Right lobe of liver (tissue), 6 donors: ENCODE results near the gene ULBP3. TPM values are rescaled to one million over a fixed set of nuclear protein-coding genes. Genes with fewer than 3 reads are reported as not detected.
A peak's percentile ranks its signal among the peaks of the same experiment; 100 is the strongest.

Source experiments
- ATAC-seq, 4 donors: fragments of 200-7000 bp; cut with Tn5 transposase; one replicate each; pipeline ENCODE4 v1.9.1; 2020; ENCODE audit warnings: mild to moderate bottlenecking in 4 of 4, moderate library complexity in 4 of 4
- DNase-seq, 3 donors: peaks; one replicate each; pipeline ENCODE4 v3.0.0-alpha.2; 2020
- H3K27ac ChIP-seq, 3 donors: fragments of 200-600 bp; one replicate each; pipeline ENCODE4 v1.8.0; 2022
- H3K27me3 ChIP-seq, 2 donors: fragments of 200-600 bp; one replicate each; pipeline ENCODE4 v1.8.0; 2022
- H3K36me3 ChIP-seq, 4 donors: fragments of 200-600 bp; sonication (generic) in 1 of 4; one replicate each; pipeline versions ENCODE4 v1.5.1 to v1.8.0; 2017 to 2022; ENCODE audit warnings: control low read depth in 1 of 4
- H3K4me1 ChIP-seq, 4 donors: fragments of 200-600 bp; sonication (generic) in 1 of 4; one replicate each; pipeline versions ENCODE4 v1.5.1 to v1.8.0; 2017 to 2022; ENCODE audit warnings: control low read depth in 1 of 4
- H3K4me3 ChIP-seq, 3 donors: fragments of 200-600 bp; one replicate each; pipeline ENCODE4 v1.8.0; 2022
- H3K9me3 ChIP-seq, 4 donors: fragments of 200-600 bp; sonication (generic) in 1 of 4; one replicate each; pipeline versions ENCODE4 v1.5.1 to v1.8.0; 2017 to 2022; ENCODE audit warnings: control low read depth in 1 of 4
- CTCF ChIP-seq, 4 donors: fragments of 200-600 bp in 3 of 4; fragments of 450-650 bp in 1 of 4; IDR thresholded peaks; one replicate each; pipeline versions ENCODE4 v1.5.1 to v1.8.0; 2016 to 2022; ENCODE audit warnings: antibody characterized with exemption in 4 of 4, mild to moderate bottlenecking in 2 of 4
- POLR2A ChIP-seq: fragments of 450-650 bp; IDR thresholded peaks from one replicate; pipeline ENCODE4 v1.6.1; 2017; ENCODE audit warnings: antibody characterized with exemption, mild to moderate bottlenecking
- WGBS: methylation state at CpG from one replicate; pipeline ENCODE4 v1.1.6; 2018; ENCODE audit warnings: low coverage, low lambda C conversion rate; ENCODE audit not compliant: insufficient coverage; ENCODE audit errors: missing lambda C conversion rate; 5-methylcytosine and 5-hydroxymethylcytosine counted together
- intact Hi-C, 2 donors: fragments of 100-400 bp; cut with DNase I; formaldehyde crosslinking; loops; one replicate each; pipeline versions ENCODE4 v1.11.2 to v1.14.1; 2022
- total RNA-seq, 6 experiments: library from RNA; depleted of rRNA in 2 of 6; stranded (reverse); fragments of >200 nt in 2 of 6; fragmentation: NEBNext Ultra II Directional in 3 of 6; extraction: Animal tissue kit (Norgen Biotek cat#: 25700) in 3 of 6; gene quantifications; one replicate each; pipeline versions ENCODE4 v1.1.0 to v1.2.4, GENCODE V29; 2016 to 2023
- donor health status: DM: no; HTN: yes; CAD: no.
- donor health status: DM: no; HTN: no; CAD: no.
- donor health status: DM: no; HTN: no; CAD: no.
- donor health status: DM: no; HTN: yes; CAD: no.
- donor health status: DM: no; HTN: yes; CAD: no.

ULBP3 gene
- total RNA-seq, 6 experiments from 2014 or later = 0.34 to 1.7 (median 0.89) TPM

GRCh38 chr6:150115769-150116168 is 46.8 kb upstream of the ULBP3 start:
- intact Hi-C loops = no loop called here
- H3K4me1 ChIP-seq = no peaks in the 10 kb centered on the region
- DNase-seq = no peak
- TF ChIP-seq POLR2A = no peak
- TF ChIP-seq CTCF (IDR thresholded peaks at IDR 0.05) = no peak
- no peaks in the 10 kb centered on the region for H3K9me3 ChIP-seq
- no peaks in the 10 kb centered on the region for H3K36me3 ChIP-seq
- whole genome bisulfite sequencing = 85% methylated on average over 6 of the region's 25 CpGs
- H3K4me3 ChIP-seq = no peak overlapping the region
- H3K27ac ChIP-seq = no peak overlapping the region
- peak in 1 of 4 donors; percentile 42 for ATAC-seq
- H3K27me3 ChIP-seq = no peaks in the 10 kb centered on the region

GRCh38 chr6:150112233-150112632 is 43.3 kb upstream of the ULBP3 start:
- Histone ChIP-seq H3K27me3 (no peaks in the 10 kb centered on the region), H3K36me3 (no peaks in the 10 kb centered on the region), H3K4me3 (no peak overlapping the region), H3K9me3 (no peaks in the 10 kb centered on the region), H3K4me1 (no peaks in the 10 kb centered on the region), H3K27ac (no peak overlapping the region)
- no peak for ATAC-seq
- TF ChIP-seq POLR2A = no peak
- no peak for TF ChIP-seq CTCF (IDR thresholded peaks at IDR 0.05)
- DNase-seq = no peak
- intact Hi-C loops = no loop called here
- WGBS = 59% methylated on average over 5 of the region's 6 CpGs

- Histone ChIP-seq H3K27me3 (no peaks in the 10 kb centered on the region), H3K4me3 (no peak overlapping the region), H3K36me3 (no peaks in the 10 kb centered on the region), H3K4me1 (no peaks in the 10 kb centered on the region), H3K27ac (no peak overlapping the region), H3K9me3 (no peaks in the 10 kb centered on the region)
- ATAC-seq (no peak), DNase-seq (no peak)
- TF ChIP-seq CTCF (IDR thresholded peaks at IDR 0.05) (no peak), POLR2A (no peak)
- intact Hi-C loops = no loop called here
- WGBS = 82% methylated on average over 4 of the region's 4 CpGs
Observed at GRCh38 chr6:150102750-150103270, 33.9 kb upstream of the ULBP3 start.

- intact Hi-C loops = no loop called here
- no peak for ATAC-seq
- no peak overlapping the region for H3K27ac ChIP-seq
Observed at GRCh38 chr6:150100745-150101144, 31.8 kb upstream of the ULBP3 start.

More at GRCh38 chr6:150100745-150101144, 31.8 kb upstream of the ULBP3 start:
- Histone ChIP-seq H3K9me3 (no peaks in the 10 kb centered on the region), H3K36me3 (no peaks in the 10 kb centered on the region), H3K4me3 (no peak overlapping the region), H3K4me1 (no peaks in the 10 kb centered on the region), H3K27me3 (no peaks in the 10 kb centered on the region)
- TF ChIP-seq POLR2A (no peak), CTCF (IDR thresholded peaks at IDR 0.05) (no peak)
- DNase-seq = no peak
- 86% methylated on average over 8 of the region's 19 CpGs for WGBS
